H1 (cell line): ENCODE measurements around the gene C20orf96. TPM values are rescaled to one million over a fixed set of nuclear protein-coding genes. Genes with fewer than 3 reads are reported as not detected.

Experiments used
- CTCF ChIA-PET: fragments of 300-600 bp; sonication (Branson Sonifier 250); formaldehyde crosslinking; loops from one replicate; lab custom pipeline; 2021; ENCODE audit not compliant: partially characterized antibody; lab: Charles Lee
- POLR2A ChIA-PET: fragments of 300-600 bp; sonication (Branson Sonifier 250); formaldehyde crosslinking; loops from one replicate; lab custom pipeline; 2021; ENCODE audit warnings: inconsistent platforms; ENCODE audit not compliant: partially characterized antibody; lab: Charles Lee
- DNase-seq, 2 experiments: peaks; one replicate each; pipeline versions ENCODE4 v3.0.0 to v3.0.0-alpha.2; 2010 to 2022; ENCODE audit warnings: low spot score in 2 of 2, low read depth in 1 of 2, mixed read lengths in 1 of 2
- FAIRE-seq: peaks from 2 replicates; lab custom pipeline; 2011; peaks lifted over from hg19 to GRCh38; lab: Jason Lieb, UNC
- H2AFZ ChIP-seq: 2 replicates; pipeline ENCODE4 v1.8.1; 2012; ENCODE audit warnings: low read length, inconsistent platforms
- H2AK5ac ChIP-seq: 2 replicates; pipeline ENCODE4 v1.6.1; 2013; ENCODE audit warnings: low read depth, low read length
- H2BK120ac ChIP-seq: replicated peaks from 2 replicates; pipeline ENCODE3; 2013; ENCODE audit warnings: low read depth, low read length, inconsistent platforms
- H2BK12ac ChIP-seq: 2 replicates; pipeline ENCODE4 v1.6.1; 2013; ENCODE audit warnings: low read depth, low read length
- H2BK15ac ChIP-seq: 2 replicates; pipeline ENCODE4 v1.6.1; 2013; ENCODE audit warnings: low read length
- H2BK20ac ChIP-seq: 2 replicates; pipeline ENCODE4 v1.6.1; 2013; ENCODE audit warnings: low read length
- H2BK5ac ChIP-seq: 2 replicates; pipeline ENCODE4 v1.6.1; 2013; ENCODE audit warnings: low read depth, low read length
- H3K14ac ChIP-seq: 2 replicates; pipeline ENCODE4 v1.6.1; 2013; ENCODE audit warnings: inconsistent platforms; ENCODE audit not compliant: insufficient read length
- H3K18ac ChIP-seq: 2 replicates; pipeline ENCODE4 v1.6.1; 2013; ENCODE audit warnings: low read length; ENCODE audit errors: extremely low read depth
- H3K23ac ChIP-seq: 2 replicates; pipeline ENCODE4 v1.6.1; 2013; ENCODE audit warnings: inconsistent platforms; ENCODE audit not compliant: insufficient read length
- H3K23me2 ChIP-seq: 2 replicates; pipeline ENCODE4 v1.6.1; 2013; ENCODE audit warnings: low read depth, low read length
- H3K27ac ChIP-seq: 2 replicates; pipeline ENCODE4 v1.6.1; 2011; ENCODE audit warnings: low read depth, low read length, inconsistent platforms
- H3K27me3 ChIP-seq, 4 experiments: replicated peaks in 1 of 4; 1 replicate in 1 of 4; 2 replicates in 3 of 4; pipeline versions ENCODE4 v1.6.1 to v1.8.1; 2011 to 2013; ENCODE audit warnings: low read length in 3 of 4, mild to moderate bottlenecking in 3 of 4, inconsistent platforms in 2 of 4, mixed read lengths in 2 of 4, moderate library complexity in 1 of 4; ENCODE audit not compliant: control insufficient read depth in 3 of 4, insufficient read depth in 3 of 4; ENCODE audit errors: extremely low read depth in 1 of 4
- H3K36me3 ChIP-seq, 4 experiments: 2 replicates each; pipeline versions ENCODE4 v1.6.1 to v1.8.1; 2011 to 2013; ENCODE audit warnings: mild to moderate bottlenecking in 4 of 4, low read length in 3 of 4, moderate library complexity in 2 of 4, control low read depth in 1 of 4, inconsistent platforms in 1 of 4; ENCODE audit not compliant: insufficient read depth in 4 of 4, control insufficient read depth in 2 of 4
- H3K4ac ChIP-seq: replicated peaks from 2 replicates; pipeline ENCODE3; 2013; ENCODE audit warnings: low read length, low read depth, mixed read lengths, inconsistent platforms; ENCODE audit not compliant: insufficient read length
- H3K4me1 ChIP-seq, 4 experiments: replicated peaks in 1 of 4; 1 replicate in 1 of 4; 2 replicates in 3 of 4; pipeline versions ENCODE4 v1.6.1 to v1.8.1; 2011 to 2013; ENCODE audit warnings: low read length in 3 of 4, inconsistent platforms in 2 of 4, mixed read lengths in 1 of 4; ENCODE audit not compliant: insufficient read depth in 4 of 4, control insufficient read depth in 3 of 4
- H3K4me2 ChIP-seq, 2 experiments: 2 replicates each; pipeline versions ENCODE4 v1.6.1 to v1.8.1; 2011 to 2013; ENCODE audit warnings: low read depth in 2 of 2, low read length in 2 of 2, control low read depth in 1 of 2, inconsistent platforms in 1 of 2, mild to moderate bottlenecking in 1 of 2; ENCODE audit not compliant: insufficient read depth in 1 of 2
- H3K4me3 ChIP-seq, 4 experiments: fragments of 200-600, 300-600 bp in 1 of 4; sonication (generic), shearing (Covaris generic), sonication (Bioruptor Twin) in 1 of 4; 2 replicates each; pipeline versions ENCODE4 v1.5.1 to v1.8.1; 2011 to 2016; ENCODE audit warnings: low read length in 4 of 4, low read depth in 3 of 4, control low read depth in 2 of 4, inconsistent platforms in 2 of 4, mild to moderate bottlenecking in 2 of 4, mixed read lengths in 1 of 4, moderate library complexity in 1 of 4; ENCODE audit not compliant: insufficient read depth in 2 of 4; ENCODE audit errors: extremely low read depth in 1 of 4
- H3K56ac ChIP-seq: replicated peaks from 2 replicates; pipeline ENCODE3; 2013; ENCODE audit warnings: low read depth, mild to moderate bottlenecking, mixed read lengths, low read length, inconsistent platforms; ENCODE audit not compliant: insufficient read length
- H3K79me1 ChIP-seq: 2 replicates; pipeline ENCODE4 v1.6.1; 2013; ENCODE audit warnings: low read depth, low read length, control low read depth
- H3K79me2 ChIP-seq, 2 experiments: 2 replicates each; pipeline versions ENCODE4 v1.6.1 to v1.8.1; 2012 to 2013; ENCODE audit warnings: low read length in 2 of 2, mild to moderate bottlenecking in 2 of 2, inconsistent platforms in 1 of 2; ENCODE audit not compliant: insufficient read depth in 2 of 2, control insufficient read depth in 1 of 2
- H3K9ac ChIP-seq, 4 experiments: replicated peaks in 1 of 4; 1 replicate in 1 of 4; 2 replicates in 3 of 4; pipeline versions ENCODE4 v1.6.1 to v1.8.1; 2011 to 2013; ENCODE audit warnings: low read depth in 3 of 4, low read length in 3 of 4, control low read depth in 2 of 4, mild to moderate bottlenecking in 2 of 4, moderate library complexity in 2 of 4, inconsistent platforms in 1 of 4; ENCODE audit errors: extremely low read depth in 1 of 4
- H3K9me3 ChIP-seq, 2 experiments: 2 replicates each; pipeline versions ENCODE4 v1.6.1 to v1.8.1; 2012 to 2013; ENCODE audit warnings: mild to moderate bottlenecking in 2 of 2, moderate library complexity in 2 of 2, control low read depth in 1 of 2, inconsistent platforms in 1 of 2, low read depth in 1 of 2, low read length in 1 of 2, mixed read lengths in 1 of 2; ENCODE audit not compliant: insufficient read depth in 2 of 2
- H4K20me1 ChIP-seq, 2 experiments: replicated peaks in 1 of 2; 2 replicates each; pipeline versions ENCODE3 to v1.8.1; 2011 to 2013; ENCODE audit warnings: inconsistent platforms in 2 of 2, low read length in 2 of 2, mild to moderate bottlenecking in 1 of 2; ENCODE audit not compliant: insufficient read depth in 2 of 2, control insufficient read depth in 1 of 2
- H4K5ac ChIP-seq: 2 replicates; pipeline ENCODE4 v1.6.1; 2013; ENCODE audit warnings: low read length, low read depth, mixed read lengths, inconsistent platforms; ENCODE audit not compliant: insufficient read length
- H4K8ac ChIP-seq: 2 replicates; pipeline ENCODE4 v1.8.0; 2013; ENCODE audit warnings: mild to moderate bottlenecking, moderate library complexity, low read length, inconsistent platforms; ENCODE audit not compliant: insufficient read depth; ENCODE audit errors: extremely low read depth
- H4K91ac ChIP-seq: replicated peaks from 2 replicates; pipeline ENCODE3; 2013; ENCODE audit warnings: low read length, mixed read lengths, inconsistent platforms; ENCODE audit not compliant: insufficient read length
- CHD1 ChIP-seq: IDR thresholded peaks from 2 replicates; pipeline ENCODE4 v1.6.1; 2012; ENCODE audit warnings: low read depth, low read length, improper control_type of control experiment
- HDAC6 ChIP-seq: IDR thresholded peaks from one replicate; pipeline ENCODE4 v1.7.1; 2012; ENCODE audit warnings: low read depth, mild to moderate bottlenecking, inconsistent platforms, low read length, moderate library complexity
- SP2 ChIP-seq: IDR thresholded peaks from 2 replicates; pipeline ENCODE4 v1.6.1; 2012; ENCODE audit warnings: mild to moderate bottlenecking, low read length, inconsistent platforms
- WGBS, 2 experiments: shearing (Covaris generic) in 1 of 2; methylation state at CpG; one replicate each; pipeline versions ENCODE4 v1.1.6 to v1.1.7; 2013 to 2015; ENCODE audit warnings: low lambda C conversion rate in 2 of 2, mixed read lengths in 2 of 2, inconsistent platforms in 1 of 2, low coverage in 1 of 2, missing lambda C conversion rate in 1 of 2; ENCODE audit not compliant: insufficient replicate concordance in 2 of 2, insufficient coverage in 1 of 2, insufficient read length in 1 of 2; ENCODE audit errors: extremely low coverage in 1 of 2, missing lambda C conversion rate in 1 of 2; 5-methylcytosine and 5-hydroxymethylcytosine counted together
- polyA plus RNA-seq, 7 experiments: library from polyadenylated mRNA; depleted of rRNA in 3 of 7; stranded (reverse) in 5 of 7; unstranded in 2 of 7; fragments of >200 nt in 5 of 7; fragments of 200-250 nt in 2 of 7; gene quantifications; 1 replicate in 5 of 7; 2 replicates in 1 of 7; 4 replicates in 1 of 7; pipeline versions ENCODE4 v1.2.1 to v1.2.3, GENCODE V29; 2011 to 2013; ENCODE audit warnings: missing spikeins in 2 of 7, mixed read lengths in 2 of 7
- total RNA-seq: library from RNA; stranded (reverse); fragmentation: NEBNext Ultra II Directional; extraction: Animal tissue kit (Norgen Biotek cat#: 25700); gene quantifications from 2 replicates; pipeline ENCODE4 v1.2.1, GENCODE V29; 2021
- TF ChIP-seq, protein P1 (sequence below): IDR thresholded peaks from 2 replicates; pipeline ENCODE4 v1.6.1; 2012; ENCODE audit warnings: low read length, inconsistent platforms

C20orf96 gene
- total and polyA plus RNA-seq, 2 of the 8 experiments (the other 6 are each of a cell fraction or from before 2014, with no cell fraction given), result 19.2 to 21.0 TPM

- H3K79me1 ChIP-seq, result no peaks in the 10 kb centered on the region
- no peaks in the 10 kb centered on the region for H4K20me1 ChIP-seq
- H3K9ac ChIP-seq, result no peak overlapping the region
- no peak overlapping the region for H3K27ac ChIP-seq
- H2BK120ac ChIP-seq, result no peak overlapping the region
- no peak overlapping the region for H3K18ac ChIP-seq
- peaks cover 4 to 9% (median 6%) of the 10 kb centered on the region in 4 experiments; a peak in 6 of 7 replicates for H3K4me1 ChIP-seq
- H3K27me3 ChIP-seq, result no peaks in the 10 kb centered on the region
- no peak overlapping the region for H2BK15ac ChIP-seq
- no peak overlapping the region for H3K23ac ChIP-seq
- ChIA-PET CTCF (interaction anchor here (1.0 to 4.5 kb wide), 4 partner anchors 11 to 44 kb away, joined by 3 to 30 read pairs (median 24); no protein-coding TSS in a partner anchor), POLR2A (interaction anchor here (1.9 to 6.4 kb wide), 4 partner anchors 12 to 37 kb away, joined by 6 to 97 read pairs (median 48); partner anchors contain the start of genes NRSN2, SOX12 and ZCCHC3)
- H3K14ac ChIP-seq, result no peak overlapping the region
- H3K56ac ChIP-seq, result no peak overlapping the region
- H3K23me2 ChIP-seq, result peaks cover 4% of the 10 kb centered on the region
- H3K36me3 ChIP-seq, result no peaks in the 10 kb centered on the region
- H3K4me3 ChIP-seq, result peak overlapping the region in 1 of 4 experiments; percentile 44; a peak in 2 of 8 replicates
- no peak overlapping the region for H4K8ac ChIP-seq
- 1% methylated on average over 7 of the region's 7 CpGs; no CpG with 5 or more reads in 1 of the 2 experiments for WGBS, 2 experiments
- no peak overlapping the region for H2BK12ac ChIP-seq
- FAIRE-seq (no peak), DNase-seq (no peak)
- no peak overlapping the region for H2AFZ ChIP-seq
- H3K79me2 ChIP-seq, result no peaks in the 10 kb centered on the region
- peak overlapping the region; percentile 19 to 92; a peak in 3 of 4 replicates for H3K4me2 ChIP-seq
- H4K91ac ChIP-seq, result no peak overlapping the region
- H2BK5ac ChIP-seq, result no peak overlapping the region
- H2BK20ac ChIP-seq, result no peak overlapping the region
- no peaks in the 10 kb centered on the region for H3K9me3 ChIP-seq
- no peak overlapping the region for H2AK5ac ChIP-seq
- no peak overlapping the region for H4K5ac ChIP-seq
- H3K4ac ChIP-seq, result no peak overlapping the region
- TF ChIP-seq SP2, result no peak
- no peak for TF ChIP-seq HDAC6
- TF ChIP-seq, protein P1, sequence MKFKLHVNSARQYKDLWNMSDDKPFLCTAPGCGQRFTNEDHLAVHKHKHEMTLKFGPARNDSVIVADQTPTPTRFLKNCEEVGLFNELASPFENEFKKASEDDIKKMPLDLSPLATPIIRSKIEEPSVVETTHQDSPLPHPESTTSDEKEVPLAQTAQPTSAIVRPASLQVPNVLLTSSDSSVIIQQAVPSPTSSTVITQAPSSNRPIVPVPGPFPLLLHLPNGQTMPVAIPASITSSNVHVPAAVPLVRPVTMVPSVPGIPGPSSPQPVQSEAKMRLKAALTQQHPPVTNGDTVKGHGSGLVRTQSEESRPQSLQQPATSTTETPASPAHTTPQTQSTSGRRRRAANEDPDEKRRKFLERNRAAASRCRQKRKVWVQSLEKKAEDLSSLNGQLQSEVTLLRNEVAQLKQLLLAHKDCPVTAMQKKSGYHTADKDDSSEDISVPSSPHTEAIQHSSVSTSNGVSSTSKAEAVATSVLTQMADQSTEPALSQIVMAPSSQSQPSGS, result no peak
- TF ChIP-seq CHD1, result no peak
- TF ChIP-seq, all 59 proteins: peak for 0
These were observed 20.1 kb upstream of the C20orf96 start for GRCh38 chr20:310645-311044.
